ENCODE data around the gene HOXA11.

HOXA11 gene

DNA sequence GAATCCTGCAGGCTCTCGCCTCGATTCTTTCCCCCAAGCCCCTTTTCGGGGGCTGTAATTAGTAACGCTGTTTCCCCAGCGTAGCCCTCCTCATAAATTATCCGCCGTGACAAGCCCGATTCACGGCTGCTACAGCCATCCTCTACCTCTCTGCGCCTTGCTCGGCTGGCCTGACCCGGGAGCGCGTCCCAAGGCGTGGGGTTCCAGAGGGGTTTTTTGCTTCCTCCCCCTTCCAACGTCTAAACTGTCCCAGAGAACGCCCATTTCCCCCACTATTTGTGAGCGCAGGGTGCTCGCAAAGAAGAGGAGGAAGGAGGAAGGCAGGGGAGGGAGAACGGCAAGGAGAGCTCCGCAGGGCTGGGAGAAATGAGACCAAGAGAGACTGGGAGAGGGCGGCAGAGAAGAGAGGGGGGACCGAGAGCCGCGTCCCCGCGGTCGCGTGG, 42.4 kb downstream of the HOXA11 start:
- POLR2A ChIA-PET: interaction anchor here (0.8 kb wide), 1 partner anchor 8 kb away, joined by 3 read pairs; no protein-coding TSS in a partner anchor
- no peak for DNase-seq
- Histone ChIP-seq H3K4me1 (ENCODE audit: control extremely low read depth in 1 of 4, control insufficient read depth in 4 of 4, insufficient read depth in 4 of 4, low read length in 3 of 4) (peaks cover under 1 to 48% (median 45%) of the 10 kb centered on the region in 4 experiments), H3K36me3 (ENCODE audit: control insufficient read depth in 4 of 4, insufficient read depth in 4 of 4, low read length in 3 of 4) (peaks cover 5 to 90% (median 65%) of the 10 kb centered on the region in 4 experiments), H3K27ac (ENCODE audit: insufficient read depth in 1 of 2, low read depth in 1 of 2, low read length in 2 of 2, poor library complexity in 1 of 2, severe bottlenecking in 2 of 2) (peak overlapping the region in 1 of 2 experiments; percentile 61), H3K4me3 (ENCODE audit: control insufficient read depth in 1 of 7, extremely low read depth in 1 of 7, insufficient read depth in 4 of 7, low read depth in 2 of 7, low read length in 6 of 7) (peak overlapping the region in 6 of 7 experiments; percentile 33 to 56 (median 42)), H3K9me3 (ENCODE audit: control extremely low read depth in 1 of 5, control insufficient read depth in 4 of 5, insufficient read depth in 2 of 5, low read depth in 1 of 5, low read length in 4 of 5) (peaks cover 0 to 4% (median 0%) of the 10 kb centered on the region in 5 experiments), H3K27me3 (replicated peaks in 2 of 5; ENCODE audit: control insufficient read depth in 4 of 5, insufficient read depth in 5 of 5, low read length in 4 of 5) (no peaks in the 10 kb centered on the region)
- WGBS (ENCODE audit: insufficient coverage): 75% methylated on average over 18 of the region's 29 CpGs
- CTCF ChIA-PET: interaction anchor here (1.0 to 9.1 kb wide), 5 partner anchors 8 to 461 kb away, joined by 3 to 87 read pairs (median 6); no protein-coding TSS in a partner anchor

DNA sequence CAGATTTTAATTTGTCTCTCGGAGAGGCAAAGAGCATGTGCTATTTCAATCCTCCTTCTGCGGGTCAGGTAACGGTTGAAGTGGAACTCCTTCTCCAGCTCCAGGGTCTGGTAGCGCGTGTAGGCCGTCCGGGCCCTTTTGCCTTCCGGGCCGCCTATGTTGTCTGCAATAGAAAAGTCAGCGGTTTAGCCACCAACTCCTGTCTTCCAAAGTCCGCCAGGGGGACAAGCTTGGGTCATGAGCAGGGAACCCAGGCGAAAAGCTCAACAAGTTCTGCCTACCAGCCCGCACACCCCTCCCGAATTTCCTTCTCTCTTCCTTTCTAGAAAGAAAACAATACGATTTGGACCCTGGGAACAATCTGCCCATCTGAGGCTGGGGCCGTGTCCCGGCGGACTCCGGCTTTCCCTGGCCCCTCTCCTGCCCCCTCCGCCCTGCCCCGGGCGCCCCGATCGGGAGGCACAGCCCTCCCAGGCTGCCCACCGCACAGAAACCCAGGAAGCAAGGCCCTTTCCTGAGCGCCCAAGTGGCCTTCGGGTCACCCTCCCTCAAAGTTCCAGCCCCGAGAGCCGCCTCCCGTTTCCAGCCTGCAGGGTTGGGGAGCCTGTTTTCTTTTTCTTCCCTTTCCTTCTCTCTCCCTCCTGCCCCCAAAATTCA, 43.0 kb downstream of the HOXA11 start:
- CTCF ChIA-PET: interaction anchor here (0.9 to 2.0 kb wide), 9 partner anchors 9 to 477 kb away, joined by 3 to 7 read pairs (median 4); no protein-coding TSS in a partner anchor
- POLR2A ChIA-PET: no interaction called here
- WGBS (ENCODE audit: insufficient coverage): 76% methylated on average over 28 of the region's 30 CpGs
- Histone ChIP-seq H3K9me3 (ENCODE audit: control extremely low read depth in 1 of 5, control insufficient read depth in 4 of 5, insufficient read depth in 2 of 5, low read depth in 1 of 5, low read length in 4 of 5) (peaks cover 0 to 4% (median 0%) of the 10 kb centered on the region in 5 experiments), H3K4me1 (ENCODE audit: control extremely low read depth in 1 of 4, control insufficient read depth in 4 of 4, insufficient read depth in 4 of 4, low read length in 3 of 4) (peaks cover 3 to 48% (median 45%) of the 10 kb centered on the region in 4 experiments), H3K27me3 (replicated peaks in 2 of 5; ENCODE audit: control insufficient read depth in 4 of 5, insufficient read depth in 5 of 5, low read length in 4 of 5) (no peaks in the 10 kb centered on the region), H3K36me3 (ENCODE audit: control insufficient read depth in 4 of 4, insufficient read depth in 4 of 4, low read length in 3 of 4) (peaks cover 5 to 92% (median 64%) of the 10 kb centered on the region in 4 experiments), H3K4me3 (ENCODE audit: control insufficient read depth in 1 of 7, extremely low read depth in 1 of 7, insufficient read depth in 4 of 7, low read depth in 2 of 7, low read length in 6 of 7) (peak overlapping the region in 5 of 7 experiments; percentile 33 to 56 (median 46)), H3K27ac (ENCODE audit: insufficient read depth in 1 of 2, low read depth in 1 of 2, low read length in 2 of 2, poor library complexity in 1 of 2, severe bottlenecking in 2 of 2) (peak overlapping the region in 1 of 2 experiments; percentile 61)
- DNase-seq: peak in 1 of 3 donors; percentile 56

DNA sequence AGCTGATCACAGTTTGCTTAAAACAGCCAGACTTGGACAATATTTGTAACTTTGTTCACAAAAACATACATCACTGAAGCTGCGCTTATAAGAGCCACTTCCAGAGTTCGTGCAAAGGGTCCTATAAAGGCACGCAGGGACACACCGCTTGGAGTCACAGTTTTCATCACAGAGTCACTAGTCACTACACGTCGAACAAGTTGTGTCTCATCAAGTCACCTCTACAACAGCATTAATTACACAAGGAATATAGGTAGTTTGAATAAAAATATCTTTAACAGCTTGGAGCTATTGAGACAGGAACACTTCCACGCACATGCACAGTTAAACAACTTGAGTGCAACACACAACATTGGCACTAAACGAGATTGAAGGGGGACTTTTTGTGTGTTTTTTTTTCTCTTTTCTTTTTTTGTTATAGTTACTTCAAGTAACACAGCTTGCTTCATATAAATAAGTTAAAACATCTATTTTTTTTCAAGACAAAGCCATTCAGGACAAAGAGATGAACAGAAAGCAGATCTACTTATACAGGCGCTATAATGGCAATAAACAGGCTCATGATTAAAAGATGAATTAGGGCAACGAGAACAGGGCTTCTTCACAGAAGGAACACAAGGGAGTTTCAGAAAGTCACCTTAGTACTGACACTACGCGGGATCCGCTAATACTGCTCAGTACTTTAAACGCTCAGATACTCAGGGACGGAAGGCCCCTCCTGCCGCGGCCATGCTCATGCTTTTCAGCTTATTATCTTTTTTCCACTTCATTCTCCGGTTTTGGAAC, 43.7 kb downstream of the HOXA11 start:
- WGBS (ENCODE audit: insufficient coverage): 88% methylated on average over 10 of the region's 18 CpGs
- ChIA-PET CTCF (interaction anchor here (0.6 to 2.0 kb wide), 12 partner anchors 10 to 476 kb away, joined by 3 to 7 read pairs (median 3); partner anchors contain the start of gene HOXA3), POLR2A (interaction anchor here (0.7 kb wide), 1 partner anchor 30 kb away, joined by 3 read pairs; no protein-coding TSS in a partner anchor)
- Histone ChIP-seq H3K27me3 (replicated peaks in 2 of 5; ENCODE audit: control insufficient read depth in 4 of 5, insufficient read depth in 5 of 5, low read length in 4 of 5) (no peaks in the 10 kb centered on the region), H3K4me3 (ENCODE audit: control insufficient read depth in 1 of 7, extremely low read depth in 1 of 7, insufficient read depth in 4 of 7, low read depth in 2 of 7, low read length in 6 of 7) (peak overlapping the region in 2 of 7 experiments; percentile 10 to 56), H3K4me1 (ENCODE audit: control extremely low read depth in 1 of 4, control insufficient read depth in 4 of 4, insufficient read depth in 4 of 4, low read length in 3 of 4) (peaks cover 3 to 48% (median 45%) of the 10 kb centered on the region in 4 experiments), H3K36me3 (ENCODE audit: control insufficient read depth in 4 of 4, insufficient read depth in 4 of 4, low read length in 3 of 4) (peaks cover 5 to 88% (median 63%) of the 10 kb centered on the region in 4 experiments), H3K27ac (ENCODE audit: insufficient read depth in 1 of 2, low read depth in 1 of 2, low read length in 2 of 2, poor library complexity in 1 of 2, severe bottlenecking in 2 of 2) (no peak overlapping the region), H3K9me3 (ENCODE audit: control extremely low read depth in 1 of 5, control insufficient read depth in 4 of 5, insufficient read depth in 2 of 5, low read depth in 1 of 5, low read length in 4 of 5) (peaks cover 0 to 2% (median 0%) of the 10 kb centered on the region in 5 experiments)
- DNase-seq: no peak

- Histone ChIP-seq H3K36me3 (ENCODE audit: control insufficient read depth in 4 of 4, insufficient read depth in 4 of 4, low read length in 3 of 4) (peaks cover 2 to 85% (median 60%) of the 10 kb centered on the region in 4 experiments), H3K27ac (ENCODE audit: insufficient read depth in 1 of 2, low read depth in 1 of 2, low read length in 2 of 2, poor library complexity in 1 of 2, severe bottlenecking in 2 of 2) (no peak overlapping the region), H3K27me3 (replicated peaks in 2 of 5; ENCODE audit: control insufficient read depth in 4 of 5, insufficient read depth in 5 of 5, low read length in 4 of 5) (no peaks in the 10 kb centered on the region), H3K9me3 (ENCODE audit: control extremely low read depth in 1 of 5, control insufficient read depth in 4 of 5, insufficient read depth in 2 of 5, low read depth in 1 of 5, low read length in 4 of 5) (peaks cover 0 to 2% (median 0%) of the 10 kb centered on the region in 5 experiments), H3K4me1 (ENCODE audit: control extremely low read depth in 1 of 4, control insufficient read depth in 4 of 4, insufficient read depth in 4 of 4, low read length in 3 of 4) (peaks cover 9 to 51% (median 47%) of the 10 kb centered on the region in 4 experiments), H3K4me3 (ENCODE audit: control insufficient read depth in 1 of 7, extremely low read depth in 1 of 7, insufficient read depth in 4 of 7, low read depth in 2 of 7, low read length in 6 of 7) (no peak overlapping the region)
- CTCF ChIA-PET: interaction anchor here (0.7 to 2.0 kb wide), 6 partner anchors 9 to 475 kb away, joined by 3 to 7 read pairs (median 4); partner anchors contain the start of gene HOXA3
- WGBS (ENCODE audit: insufficient coverage): 98% methylated on average over 10 of the region's 15 CpGs
- POLR2A ChIA-PET: no interaction called here
- DNase-seq: no peak
Measured at GRCh38 chr7:27140126-27140857, 44.7 kb downstream of the HOXA11 start.

DNA sequence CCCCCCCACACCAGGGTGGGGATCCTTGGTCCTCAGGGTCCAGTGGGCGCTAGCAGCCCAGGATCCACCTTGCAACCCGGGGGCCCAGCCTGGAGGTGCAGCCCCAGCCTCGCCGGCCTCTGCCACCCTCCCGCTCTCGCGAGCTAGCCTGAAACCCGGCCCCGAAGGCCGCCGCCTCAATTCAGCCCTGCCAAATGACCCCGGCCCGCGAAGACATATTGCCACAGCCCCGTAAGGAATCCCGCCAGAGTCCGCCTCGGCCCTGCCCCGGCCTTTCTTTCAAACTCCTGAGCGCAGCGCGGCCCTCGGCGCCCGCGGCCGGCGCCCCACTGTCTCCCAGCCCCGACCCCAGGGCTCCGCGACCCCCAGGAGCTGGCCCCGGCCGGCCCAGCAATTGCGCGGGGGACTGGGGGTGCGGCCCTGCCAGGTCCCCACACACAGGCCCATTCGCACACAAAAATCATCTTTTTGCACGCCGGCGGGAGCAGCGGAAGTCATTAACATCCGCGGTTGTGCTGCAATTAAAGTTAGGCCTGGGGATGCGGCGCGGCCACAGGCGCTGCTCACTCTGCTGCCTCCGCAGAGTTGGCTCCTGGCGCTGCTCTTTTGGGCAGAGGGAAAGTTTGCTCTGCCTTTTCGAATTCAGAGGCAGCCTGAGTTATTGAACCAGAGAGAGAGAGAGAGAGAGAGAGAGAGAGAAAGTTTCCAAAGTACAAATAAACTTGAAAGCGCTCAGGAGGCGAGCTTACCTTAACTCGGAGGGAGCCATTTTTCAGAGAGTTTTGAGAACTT, 45.5 kb downstream of the HOXA11 start:
- CTCF ChIA-PET: interaction anchor here (0.7 kb wide), 1 partner anchor 8 kb away, joined by 4 read pairs; no protein-coding TSS in a partner anchor
- Histone ChIP-seq H3K36me3 (ENCODE audit: control insufficient read depth in 4 of 4, insufficient read depth in 4 of 4, low read length in 3 of 4) (peaks cover 2 to 82% (median 56%) of the 10 kb centered on the region in 4 experiments), H3K4me1 (ENCODE audit: control extremely low read depth in 1 of 4, control insufficient read depth in 4 of 4, insufficient read depth in 4 of 4, low read length in 3 of 4) (peaks cover 15 to 52% (median 49%) of the 10 kb centered on the region in 4 experiments), H3K27ac (ENCODE audit: insufficient read depth in 1 of 2, low read depth in 1 of 2, low read length in 2 of 2, poor library complexity in 1 of 2, severe bottlenecking in 2 of 2) (no peak overlapping the region), H3K27me3 (replicated peaks in 2 of 5; ENCODE audit: control insufficient read depth in 4 of 5, insufficient read depth in 5 of 5, low read length in 4 of 5) (no peaks in the 10 kb centered on the region), H3K4me3 (ENCODE audit: control insufficient read depth in 1 of 7, extremely low read depth in 1 of 7, insufficient read depth in 4 of 7, low read depth in 2 of 7, low read length in 6 of 7) (no peak overlapping the region), H3K9me3 (ENCODE audit: control extremely low read depth in 1 of 5, control insufficient read depth in 4 of 5, insufficient read depth in 2 of 5, low read depth in 1 of 5, low read length in 4 of 5) (peaks cover 0 to 2% (median 0%) of the 10 kb centered on the region in 5 experiments)
- 96% methylated on average over 52 of the region's 53 CpGs for WGBS (ENCODE audit: insufficient coverage)
- POLR2A ChIA-PET: no interaction called here
- no peak for DNase-seq

GRCh38 chr7:27138985-27139333, 46.1 kb downstream of the HOXA11 start:
- peaks cover 0 to 1% (median 0%) of the 10 kb centered on the region in 5 experiments for H3K9me3 ChIP-seq (ENCODE audit: control extremely low read depth in 1 of 5, control insufficient read depth in 4 of 5, insufficient read depth in 2 of 5, low read depth in 1 of 5, low read length in 4 of 5)
- POLR2A ChIA-PET: no interaction called here
- peaks cover 19 to 55% (median 50%) of the 10 kb centered on the region in 4 experiments for H3K4me1 ChIP-seq (ENCODE audit: control extremely low read depth in 1 of 4, control insufficient read depth in 4 of 4, insufficient read depth in 4 of 4, low read length in 3 of 4)
- H3K4me3 ChIP-seq (ENCODE audit: control insufficient read depth in 1 of 7, extremely low read depth in 1 of 7, insufficient read depth in 4 of 7, low read depth in 2 of 7, low read length in 6 of 7): no peak overlapping the region
- no peak overlapping the region for H3K27ac ChIP-seq (ENCODE audit: insufficient read depth in 1 of 2, low read depth in 1 of 2, low read length in 2 of 2, poor library complexity in 1 of 2, severe bottlenecking in 2 of 2)
- peaks cover 2 to 76% (median 54%) of the 10 kb centered on the region in 4 experiments for H3K36me3 ChIP-seq (ENCODE audit: control insufficient read depth in 4 of 4, insufficient read depth in 4 of 4, low read length in 3 of 4)
- DNase-seq: no peak
- CTCF ChIA-PET: no interaction called here
- H3K27me3 ChIP-seq (replicated peaks in 2 of 5; ENCODE audit: control insufficient read depth in 4 of 5, insufficient read depth in 5 of 5, low read length in 4 of 5): no peaks in the 10 kb centered on the region
- 95% methylated on average over 9 of the region's 11 CpGs for whole genome bisulfite sequencing (ENCODE audit: insufficient coverage)
